ENCODE measurements around the gene ALG12. TPM values are rescaled to one million over a fixed set of nuclear protein-coding genes. Genes with fewer than 3 reads are reported as not detected.

The ALG12 gene
- total RNA-seq, 1 experiment from 2014 or later, result 16.6 TPM

DNA sequence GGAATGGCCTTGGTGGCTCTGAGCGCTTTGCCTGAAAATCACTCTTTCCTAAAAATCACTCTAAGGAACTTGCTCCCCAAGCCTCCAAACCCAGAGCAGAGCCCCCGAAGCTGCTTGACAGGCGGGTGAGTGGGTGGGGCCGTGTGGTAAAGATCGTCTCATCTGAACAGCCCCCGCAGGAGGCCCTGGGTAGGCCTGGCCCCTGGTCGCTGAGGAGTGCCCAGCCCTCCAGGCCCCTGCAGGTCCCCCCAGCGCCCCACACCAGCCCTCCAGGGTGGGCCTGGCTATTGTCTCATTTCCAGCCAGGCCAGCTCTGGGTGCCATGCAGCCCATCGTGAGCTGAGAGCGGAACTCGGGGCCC, 25.1 kb upstream of the ALG12 start:
- intact Hi-C loops (cut with micrococcal nuclease), result no loop called here
- Histone ChIP-seq H3K4me3 (replicated peaks in 1 of 2; ENCODE audit: low read depth in 1 of 2, low read length in 2 of 2) (no peak overlapping the region), H3K27me3 (ENCODE audit: insufficient read depth, low read length) (no peaks in the 10 kb centered on the region), H3K9me3 (ENCODE audit: control insufficient read depth in 1 of 2, insufficient read depth in 1 of 2, low read depth in 1 of 2, low read length in 2 of 2) (no peaks in the 10 kb centered on the region), H3K9me2 (ENCODE audit: insufficient read depth) (no peaks in the 10 kb centered on the region), H3K79me2 (ENCODE audit: insufficient read depth, low read length) (no peaks in the 10 kb centered on the region), H4K20me1 (ENCODE audit: insufficient read depth) (no peaks in the 10 kb centered on the region), H2AFZ (ENCODE audit: low read depth, low read length, poor library complexity, severe bottlenecking) (no peak overlapping the region), H3K36me3 (ENCODE audit: control insufficient read depth in 1 of 2, insufficient read depth in 2 of 2, low read length in 2 of 2) (no peaks in the 10 kb centered on the region), H3K9ac (ENCODE audit: low read length) (no peak overlapping the region), H3K4me2 (ENCODE audit: low read length) (no peak overlapping the region), H3K4me1 (ENCODE audit: control insufficient read depth in 1 of 2, insufficient read depth in 2 of 2, low read length in 2 of 2) (peaks cover 10 to 18% of the 10 kb centered on the region in 2 experiments), H3K27ac (ENCODE audit: low read depth, low read length) (no peak overlapping the region; the same call in 1 of the 2 replicates)
- ATAC-seq (no peak), DNase-seq (ENCODE audit: low read depth, low spot score) (no peak)
- ChIA-PET RAD21 (ENCODE audit: low non-redundant PET in 1 of 2, low total read pairs in 2 of 2, uncharacterized antibody in 2 of 2, unreplicated experiment in 2 of 2) (no interaction called here), POLR2A (interaction anchor here (1.1 kb wide), 1 partner anchor 27 kb away, joined by 3 read pairs; no protein-coding TSS in a partner anchor), CTCF (no interaction called here)
- no TSS peak for BruUV-seq (replicated peaks)
- TF ChIP-seq TCF7L2 (IDR thresholded peaks at IDR 0.05; ENCODE audit: borderline replicate concordance, extremely low read depth, insufficient read depth, insufficient read length) (no peak), EZH2phosphoT487 (IDR thresholded peaks at IDR 0.05; ENCODE audit: borderline replicate concordance) (no peak), CEBPB (IDR thresholded peaks at IDR 0.05; ENCODE audit: low read depth) (no peak), EZH2 (IDR thresholded peaks at IDR 0.05) (no peak), POLR2A (IDR thresholded peaks at IDR 0.05; ENCODE audit: borderline replicate concordance, extremely low read depth, insufficient read depth, insufficient read length) (no peak), SIN3A (IDR thresholded peaks at IDR 0.05; ENCODE audit: low read depth) (no peak), RAD21 (IDR thresholded peaks at IDR 0.05; ENCODE audit: low read depth) (no peak), ELF1 (IDR thresholded peaks at IDR 0.05; ENCODE audit: borderline replicate concordance, low read depth) (no peak), ZFX (IDR thresholded peaks at IDR 0.05) (no peak), YY1 (IDR thresholded peaks at IDR 0.05; ENCODE audit: extremely low read depth, insufficient replicate concordance, low read depth, low read length) (no peak)
- TF ChIP-seq, protein P1, sequence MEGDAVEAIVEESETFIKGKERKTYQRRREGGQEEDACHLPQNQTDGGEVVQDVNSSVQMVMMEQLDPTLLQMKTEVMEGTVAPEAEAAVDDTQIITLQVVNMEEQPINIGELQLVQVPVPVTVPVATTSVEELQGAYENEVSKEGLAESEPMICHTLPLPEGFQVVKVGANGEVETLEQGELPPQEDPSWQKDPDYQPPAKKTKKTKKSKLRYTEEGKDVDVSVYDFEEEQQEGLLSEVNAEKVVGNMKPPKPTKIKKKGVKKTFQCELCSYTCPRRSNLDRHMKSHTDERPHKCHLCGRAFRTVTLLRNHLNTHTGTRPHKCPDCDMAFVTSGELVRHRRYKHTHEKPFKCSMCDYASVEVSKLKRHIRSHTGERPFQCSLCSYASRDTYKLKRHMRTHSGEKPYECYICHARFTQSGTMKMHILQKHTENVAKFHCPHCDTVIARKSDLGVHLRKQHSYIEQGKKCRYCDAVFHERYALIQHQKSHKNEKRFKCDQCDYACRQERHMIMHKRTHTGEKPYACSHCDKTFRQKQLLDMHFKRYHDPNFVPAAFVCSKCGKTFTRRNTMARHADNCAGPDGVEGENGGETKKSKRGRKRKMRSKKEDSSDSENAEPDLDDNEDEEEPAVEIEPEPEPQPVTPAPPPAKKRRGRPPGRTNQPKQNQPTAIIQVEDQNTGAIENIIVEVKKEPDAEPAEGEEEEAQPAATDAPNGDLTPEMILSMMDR (IDR thresholded peaks at IDR 0.05 in 2 of 3, conservative IDR thresholded peaks at IDR 0.05 in 1 of 3; ENCODE audit: borderline replicate concordance in 1 of 3, insufficient read depth in 1 of 3, low read depth in 2 of 3, low read length in 2 of 3), result no peak
- TF ChIP-seq, protein P2, sequence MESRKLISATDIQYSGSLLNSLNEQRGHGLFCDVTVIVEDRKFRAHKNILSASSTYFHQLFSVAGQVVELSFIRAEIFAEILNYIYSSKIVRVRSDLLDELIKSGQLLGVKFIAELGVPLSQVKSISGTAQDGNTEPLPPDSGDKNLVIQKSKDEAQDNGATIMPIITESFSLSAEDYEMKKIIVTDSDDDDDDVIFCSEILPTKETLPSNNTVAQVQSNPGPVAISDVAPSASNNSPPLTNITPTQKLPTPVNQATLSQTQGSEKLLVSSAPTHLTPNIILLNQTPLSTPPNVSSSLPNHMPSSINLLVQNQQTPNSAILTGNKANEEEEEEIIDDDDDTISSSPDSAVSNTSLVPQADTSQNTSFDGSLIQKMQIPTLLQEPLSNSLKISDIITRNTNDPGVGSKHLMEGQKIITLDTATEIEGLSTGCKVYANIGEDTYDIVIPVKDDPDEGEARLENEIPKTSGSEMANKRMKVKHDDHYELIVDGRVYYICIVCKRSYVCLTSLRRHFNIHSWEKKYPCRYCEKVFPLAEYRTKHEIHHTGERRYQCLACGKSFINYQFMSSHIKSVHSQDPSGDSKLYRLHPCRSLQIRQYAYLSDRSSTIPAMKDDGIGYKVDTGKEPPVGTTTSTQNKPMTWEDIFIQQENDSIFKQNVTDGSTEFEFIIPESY (IDR thresholded peaks at IDR 0.05; ENCODE audit: extremely low read depth, insufficient replicate concordance, low read length), result no peak
